Measurements from ENCODE around the gene PLXNA2.

GRCh38 chr1:208058756-208059155 lies 185.4 kb downstream of the PLXNA2 start:
- TF ChIP-seq, protein P1, sequence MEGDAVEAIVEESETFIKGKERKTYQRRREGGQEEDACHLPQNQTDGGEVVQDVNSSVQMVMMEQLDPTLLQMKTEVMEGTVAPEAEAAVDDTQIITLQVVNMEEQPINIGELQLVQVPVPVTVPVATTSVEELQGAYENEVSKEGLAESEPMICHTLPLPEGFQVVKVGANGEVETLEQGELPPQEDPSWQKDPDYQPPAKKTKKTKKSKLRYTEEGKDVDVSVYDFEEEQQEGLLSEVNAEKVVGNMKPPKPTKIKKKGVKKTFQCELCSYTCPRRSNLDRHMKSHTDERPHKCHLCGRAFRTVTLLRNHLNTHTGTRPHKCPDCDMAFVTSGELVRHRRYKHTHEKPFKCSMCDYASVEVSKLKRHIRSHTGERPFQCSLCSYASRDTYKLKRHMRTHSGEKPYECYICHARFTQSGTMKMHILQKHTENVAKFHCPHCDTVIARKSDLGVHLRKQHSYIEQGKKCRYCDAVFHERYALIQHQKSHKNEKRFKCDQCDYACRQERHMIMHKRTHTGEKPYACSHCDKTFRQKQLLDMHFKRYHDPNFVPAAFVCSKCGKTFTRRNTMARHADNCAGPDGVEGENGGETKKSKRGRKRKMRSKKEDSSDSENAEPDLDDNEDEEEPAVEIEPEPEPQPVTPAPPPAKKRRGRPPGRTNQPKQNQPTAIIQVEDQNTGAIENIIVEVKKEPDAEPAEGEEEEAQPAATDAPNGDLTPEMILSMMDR (conservative IDR thresholded peaks at IDR 0.05; ENCODE audit: low read length) = no peak
- TF ChIP-seq EZH2phosphoT487 (IDR thresholded peaks at IDR 0.05; ENCODE audit: borderline replicate concordance, low read depth, low read length) = no peak

All from OCI-LY7 (cell line).